NCI-H69 (cell line): ENCODE data around the gene FBLN2.
A peak's percentile ranks its signal among the peaks of the same experiment; 100 is the strongest.

Source experiments
- DNase-seq: peaks from one replicate; lab custom pipeline; 2025; lab: John Stamatoyannopoulos, UW

The FBLN2 gene

DNA sequence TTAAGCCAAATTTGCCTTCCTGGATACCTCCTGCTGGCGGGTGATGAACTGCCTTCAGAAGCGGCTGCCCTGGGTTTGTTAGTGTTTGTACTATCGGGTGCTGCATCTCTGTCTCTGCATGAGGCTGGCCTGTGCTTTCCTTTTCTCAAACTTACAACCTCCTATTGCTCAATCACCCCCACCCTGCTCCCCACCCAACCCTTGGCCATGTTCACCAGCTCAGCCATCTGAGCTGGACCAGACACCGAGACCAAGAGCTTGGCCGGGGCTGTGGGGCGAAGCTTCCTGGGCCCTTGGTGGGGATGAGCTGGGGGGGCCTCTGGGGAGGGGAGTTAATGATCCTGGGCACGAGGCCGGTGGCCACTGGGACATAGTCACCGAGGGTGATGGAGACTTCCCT lies 16.8 kb upstream of the FBLN2 start:
- DNase-seq = no peak

DNA sequence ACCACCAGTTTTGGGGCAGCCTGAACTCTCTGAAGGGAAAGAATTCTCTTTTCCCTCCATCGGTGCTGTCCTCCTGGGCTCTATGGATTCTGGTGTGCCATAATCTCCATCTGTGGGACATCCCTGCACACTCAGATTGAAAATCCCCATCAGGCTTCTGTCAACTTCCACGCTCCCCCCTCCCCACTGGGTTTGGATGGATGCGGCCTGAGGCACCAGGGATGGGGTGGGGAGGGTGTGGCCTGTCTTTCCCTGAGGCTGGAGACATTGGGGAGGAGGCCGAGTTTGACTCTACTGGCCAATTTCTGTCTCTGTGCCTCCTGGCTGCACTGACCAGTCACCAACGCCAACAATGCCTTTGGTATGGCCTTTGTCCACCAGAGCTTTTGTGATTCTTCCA lies 16.3 kb upstream of the FBLN2 start:
- DNase-seq = no peak

DNA sequence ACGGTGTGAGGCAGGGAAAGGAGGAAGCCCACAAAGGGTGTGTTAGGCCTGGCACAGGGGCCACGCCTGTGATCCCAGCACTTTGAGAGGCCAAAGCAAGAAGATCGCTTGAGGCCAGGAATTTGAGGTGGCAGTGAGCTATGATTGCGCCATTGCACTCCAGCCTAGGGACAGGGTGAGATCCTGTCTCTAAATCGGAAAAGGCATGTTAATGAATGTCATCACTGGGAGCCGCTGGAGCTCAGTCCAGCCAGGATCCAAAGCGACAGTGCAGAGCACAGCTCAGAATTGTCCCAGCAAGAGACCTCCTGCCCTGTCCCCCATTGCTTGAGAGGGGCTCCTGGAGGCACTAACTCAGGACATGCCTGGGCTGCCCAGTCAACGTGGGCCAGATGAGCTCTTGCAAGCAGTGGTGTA lies 15.0 kb upstream of the FBLN2 start:
- DNase-seq = no peak

DNA sequence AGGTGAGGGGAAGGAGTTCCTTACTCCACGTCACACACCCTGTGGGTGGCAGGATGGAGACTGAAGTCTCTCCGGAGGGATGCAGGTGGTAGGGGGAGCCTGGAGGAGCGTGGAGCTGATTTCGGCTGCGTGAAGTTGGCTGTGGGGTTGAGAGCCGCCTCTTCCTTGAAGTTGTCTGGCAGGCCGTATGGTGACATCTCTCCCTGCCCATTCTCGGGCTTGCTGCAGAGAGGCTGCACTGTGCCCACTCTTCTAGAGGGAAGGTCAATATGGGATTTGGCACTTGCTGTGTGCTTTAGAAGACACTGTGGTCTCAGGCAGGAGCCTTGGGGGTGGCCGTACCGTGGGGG lies 13.4 kb upstream of the FBLN2 start:
- no peak for DNase-seq

DNA sequence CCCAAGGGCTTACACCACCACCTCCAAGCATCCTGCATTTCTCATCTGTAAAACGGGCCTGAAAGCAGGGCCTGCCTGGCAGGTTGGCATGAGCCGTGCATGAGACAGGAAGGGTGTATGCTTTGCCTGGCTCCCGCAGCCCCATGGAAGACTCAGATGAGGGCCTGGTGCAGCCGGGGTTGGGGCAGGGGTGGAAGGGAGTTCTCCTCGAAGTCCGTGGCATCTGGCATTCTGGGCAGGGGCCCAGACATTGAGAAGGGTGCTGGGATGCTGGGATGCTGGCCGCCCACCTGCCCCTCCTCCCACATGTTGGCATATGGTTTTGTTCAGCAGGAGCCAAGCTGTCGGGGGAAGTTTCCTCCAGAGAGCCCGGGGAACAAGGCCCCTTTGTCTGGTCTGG lies 13.0 kb upstream of the FBLN2 start:
- no peak for DNase-seq

- no peak for DNase-seq
Observed at GRCh38 chr3:13536432-13536831, 12.5 kb upstream of the FBLN2 start.

DNA sequence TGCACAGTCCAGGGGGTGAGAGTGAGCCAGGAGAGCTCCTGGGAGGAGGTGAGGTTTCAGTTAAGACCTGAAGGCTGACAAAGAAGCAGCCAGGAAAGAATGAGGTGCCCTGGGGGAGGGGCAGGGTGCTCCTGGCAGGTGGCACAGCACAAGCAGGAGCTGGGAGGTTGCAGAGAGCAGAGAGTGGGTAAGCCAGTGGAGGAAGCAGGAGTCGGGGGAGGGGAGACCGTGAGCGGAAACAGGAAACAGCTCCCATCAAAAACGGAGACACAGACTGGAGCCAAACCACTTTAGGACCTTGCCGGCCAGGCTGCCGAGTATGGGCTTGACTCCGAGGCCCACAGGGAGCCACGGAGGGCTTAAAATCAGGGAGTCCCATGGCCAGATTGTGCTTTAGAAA lies 12.1 kb upstream of the FBLN2 start:
- DNase-seq = peak; percentile 13

DNA sequence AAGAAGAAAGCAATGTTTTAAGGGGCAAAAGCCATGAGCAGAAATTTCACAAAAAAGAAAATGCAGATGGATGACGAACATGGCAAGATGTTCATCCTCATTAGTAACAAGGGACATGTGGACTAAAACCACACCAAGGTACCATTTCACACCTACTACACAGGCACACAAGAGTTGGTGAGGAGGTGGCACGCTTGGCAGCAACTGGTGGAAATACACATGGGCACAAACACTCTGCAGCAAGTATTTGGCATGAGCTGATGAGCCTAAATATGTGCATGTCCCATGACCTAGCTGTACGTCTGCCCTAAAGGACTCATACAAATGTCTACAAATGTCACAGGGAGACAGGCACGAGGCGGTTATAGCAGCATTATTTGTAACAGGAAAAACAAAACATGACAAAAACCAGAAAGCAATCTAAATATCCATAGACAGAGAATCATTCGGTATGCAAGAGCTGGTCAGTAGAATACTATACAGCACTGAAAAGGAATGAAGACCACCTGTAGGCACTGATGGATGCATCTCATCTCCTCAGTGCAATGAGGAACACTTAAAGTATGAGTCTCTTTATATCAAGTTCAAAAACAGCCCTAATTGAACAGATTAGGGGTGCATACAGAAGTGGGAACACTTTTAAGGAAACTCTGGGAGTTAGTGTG lies 11.5 kb upstream of the FBLN2 start:
- DNase-seq = no peak

DNA sequence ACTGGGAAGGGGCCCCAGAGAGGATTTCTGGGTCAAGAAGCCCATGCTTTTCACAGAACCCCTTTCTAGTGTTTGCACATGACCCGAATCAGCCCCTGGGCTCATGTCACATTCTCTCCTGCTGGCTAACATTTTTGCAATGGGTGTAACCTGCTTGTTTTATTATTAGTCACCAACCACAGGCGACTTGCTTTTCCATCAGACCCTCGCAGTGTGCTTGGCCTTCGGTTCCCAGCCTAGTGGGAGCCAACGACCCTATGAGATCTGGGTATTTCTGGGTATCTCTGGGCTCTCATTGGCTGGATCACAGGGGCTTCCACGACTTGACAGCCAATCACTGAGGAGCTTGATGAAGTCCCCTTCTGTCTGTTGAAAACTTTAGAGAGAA lies 11.0 kb upstream of the FBLN2 start:
- no peak for DNase-seq

GRCh38 chr3:13538520-13539291 lies 10.2 kb upstream of the FBLN2 start:
- no peak for DNase-seq

- DNase-seq = no peak
Observed at GRCh38 chr3:13539292-13539638, 9.7 kb upstream of the FBLN2 start.

- DNase-seq = no peak
Observed at GRCh38 chr3:13539671-13540070, 9.3 kb upstream of the FBLN2 start.

- DNase-seq = no peak
Observed at GRCh38 chr3:13540297-13540995, 8.5 kb upstream of the FBLN2 start.

DNA sequence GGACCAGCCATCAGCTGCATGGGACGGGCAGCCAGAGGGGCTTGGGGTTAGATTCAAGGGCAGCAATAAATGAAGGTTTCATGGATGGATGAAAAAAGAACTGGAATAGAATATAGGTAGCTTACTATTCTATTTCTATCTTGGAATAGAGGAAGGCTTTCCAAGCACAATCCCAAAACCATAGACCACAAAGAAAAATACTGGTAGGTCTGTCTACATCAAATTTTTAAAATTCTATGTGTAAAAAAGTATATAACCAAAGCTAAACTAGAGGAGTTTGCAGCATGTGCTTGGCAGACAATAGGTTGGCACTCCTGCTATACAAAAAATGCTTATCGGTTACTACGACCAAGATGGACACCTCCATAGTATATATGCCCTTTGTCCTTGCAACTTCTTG lies 7.2 kb upstream of the FBLN2 start:
- DNase-seq = no peak

DNA sequence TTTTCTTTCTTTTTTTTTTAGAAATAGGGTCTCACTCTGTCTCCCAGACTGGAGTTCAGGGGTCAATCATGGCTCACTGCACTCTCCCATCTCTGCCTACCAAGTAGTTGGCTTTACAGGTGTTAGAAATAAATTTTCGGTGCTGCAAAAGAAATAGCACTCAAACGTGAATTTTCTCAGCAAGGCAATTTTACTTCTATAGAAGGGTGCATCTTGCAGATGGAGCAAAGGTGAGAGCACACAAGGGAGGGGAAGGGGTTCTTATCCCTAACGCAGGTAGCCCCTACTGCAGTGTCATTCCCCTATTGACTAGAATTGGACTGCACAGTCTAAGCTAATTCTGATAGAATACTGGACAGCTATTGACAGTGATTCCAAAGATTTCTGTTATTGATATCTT lies 6.8 kb upstream of the FBLN2 start:
- no peak for DNase-seq

DNA sequence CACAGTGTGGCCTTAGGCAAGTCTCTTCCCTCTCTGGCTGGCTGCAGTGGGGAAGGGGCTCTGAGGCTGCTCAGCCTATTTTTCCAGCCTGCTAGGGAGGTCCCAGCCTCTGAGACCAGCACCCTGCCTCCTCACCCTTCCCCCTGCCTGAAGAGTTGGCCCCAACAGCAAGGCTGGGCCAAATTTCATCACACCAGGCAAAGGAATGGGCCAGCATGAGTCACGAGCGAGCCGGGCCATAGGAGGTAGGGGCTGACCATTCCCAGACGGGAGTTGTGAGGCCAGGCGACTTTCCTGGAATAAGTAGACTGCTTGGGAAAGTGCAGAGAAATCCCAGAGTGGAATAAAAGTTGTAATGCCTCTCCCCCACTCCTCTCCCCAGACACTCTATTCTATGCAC lies 5.7 kb upstream of the FBLN2 start:
- DNase-seq = no peak

- DNase-seq = no peak
Observed at GRCh38 chr3:13544293-13544831, 4.6 kb upstream of the FBLN2 start.

GRCh38 chr3:13544951-13545651 lies 3.8 kb upstream of the FBLN2 start:
- DNase-seq = no peak

GRCh38 chr3:13545952-13546454 lies 2.9 kb upstream of the FBLN2 start:
- no peak for DNase-seq

- peak; percentile 13 for DNase-seq
Observed at GRCh38 chr3:13546667-13547171, 2.2 kb upstream of the FBLN2 start.

- no peak for DNase-seq
Observed at GRCh38 chr3:13547591-13548371, 1.1 kb upstream of the FBLN2 start.
